ENCODE data around the gene CELA3B.
"Not testable (repeated sequence)": the region's sequence is repeated elsewhere in the genome, so short reads cannot be mapped to it uniquely, and the experiment has no call there.

- not testable (repeated sequence) for TF ChIP-seq PATZ1 (CRISPR knock-in tag; IDR thresholded peaks at IDR 0.05; ENCODE audit: borderline replicate concordance); BACH2 (CRISPR knock-in tag; IDR thresholded peaks at IDR 0.05; ENCODE audit: borderline replicate concordance); ZC3H10 (CRISPR knock-in tag; IDR thresholded peaks at IDR 0.05)
These were observed 30.4 kb downstream of the CELA3B start for GRCh38 chr1:22007262-22007661.

Measured in SK-N-SH treated with all-trans-retinoic acid at 6 μM for 48 hours (cell line).